Endometrium (tissue), 2 donors: ENCODE measurements around the gene EDNRA.
A peak's percentile ranks its signal among the peaks of the same experiment; 100 is the strongest.

Experiments
- FAIRE-seq: peaks from 2 replicates; lab custom pipeline; 2012; peaks lifted over from hg19 to GRCh38; lab: Jason Lieb, UNC
- donor health status: control.
- donor health status: control.

Gene EDNRA

GRCh38 chr4:147498031-147498660 lies 17.2 kb downstream of the EDNRA start:
- FAIRE-seq = no peak

- no peak for FAIRE-seq
Measured at GRCh38 chr4:147508346-147508745, 27.4 kb downstream of the EDNRA start.

- FAIRE-seq = no peak
Measured at GRCh38 chr4:147509386-147509785, 28.5 kb downstream of the EDNRA start.

- FAIRE-seq = peak; percentile 39
Measured at GRCh38 chr4:147510962-147511668, 30.2 kb downstream of the EDNRA start.

- no peak for FAIRE-seq
Measured at GRCh38 chr4:147513091-147513490, 32.2 kb downstream of the EDNRA start.

DNA sequence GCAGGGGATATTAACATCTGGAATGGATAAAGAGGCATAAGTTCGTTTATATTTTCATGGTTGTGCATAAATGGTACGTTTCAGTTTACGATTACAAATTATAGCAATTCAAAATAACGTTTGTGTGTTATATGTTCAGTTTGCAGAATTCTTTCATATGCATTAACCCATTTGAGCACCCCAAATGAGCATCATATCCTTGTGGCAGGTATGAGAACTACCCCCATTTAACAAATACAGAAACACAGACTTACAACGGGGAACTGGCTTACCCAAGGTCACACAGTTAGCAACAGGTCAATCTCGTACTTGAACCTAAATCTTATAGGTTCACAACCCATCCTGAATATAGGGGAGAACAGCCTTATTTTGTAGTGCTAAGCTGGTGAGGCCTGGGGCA lies 33.1 kb downstream of the EDNRA start:
- no peak for FAIRE-seq

- no peak for FAIRE-seq
Measured at GRCh38 chr4:147515220-147515936, 34.5 kb downstream of the EDNRA start.

DNA sequence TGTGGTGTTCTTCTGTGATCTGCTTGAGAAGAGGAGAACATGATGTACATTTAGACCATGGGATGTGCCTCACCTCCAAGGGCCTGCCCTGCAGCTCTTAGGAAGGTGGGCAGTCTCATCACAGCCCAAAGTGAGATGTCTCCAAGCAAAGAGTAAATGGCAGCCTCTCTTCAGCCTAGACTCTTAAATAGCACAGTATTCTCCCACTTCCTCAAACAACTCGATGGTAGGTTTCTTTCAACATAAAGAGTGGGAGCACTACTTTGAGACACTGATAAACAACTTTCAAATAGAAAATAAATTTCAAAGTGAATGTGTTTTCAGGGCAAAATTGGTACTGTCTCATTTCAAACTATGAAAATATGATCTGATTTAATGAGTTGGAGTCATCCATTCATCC lies 35.2 kb downstream of the EDNRA start:
- FAIRE-seq = no peak

- no peak for FAIRE-seq
Measured at GRCh38 chr4:147518086-147518485, 37.2 kb downstream of the EDNRA start.

DNA sequence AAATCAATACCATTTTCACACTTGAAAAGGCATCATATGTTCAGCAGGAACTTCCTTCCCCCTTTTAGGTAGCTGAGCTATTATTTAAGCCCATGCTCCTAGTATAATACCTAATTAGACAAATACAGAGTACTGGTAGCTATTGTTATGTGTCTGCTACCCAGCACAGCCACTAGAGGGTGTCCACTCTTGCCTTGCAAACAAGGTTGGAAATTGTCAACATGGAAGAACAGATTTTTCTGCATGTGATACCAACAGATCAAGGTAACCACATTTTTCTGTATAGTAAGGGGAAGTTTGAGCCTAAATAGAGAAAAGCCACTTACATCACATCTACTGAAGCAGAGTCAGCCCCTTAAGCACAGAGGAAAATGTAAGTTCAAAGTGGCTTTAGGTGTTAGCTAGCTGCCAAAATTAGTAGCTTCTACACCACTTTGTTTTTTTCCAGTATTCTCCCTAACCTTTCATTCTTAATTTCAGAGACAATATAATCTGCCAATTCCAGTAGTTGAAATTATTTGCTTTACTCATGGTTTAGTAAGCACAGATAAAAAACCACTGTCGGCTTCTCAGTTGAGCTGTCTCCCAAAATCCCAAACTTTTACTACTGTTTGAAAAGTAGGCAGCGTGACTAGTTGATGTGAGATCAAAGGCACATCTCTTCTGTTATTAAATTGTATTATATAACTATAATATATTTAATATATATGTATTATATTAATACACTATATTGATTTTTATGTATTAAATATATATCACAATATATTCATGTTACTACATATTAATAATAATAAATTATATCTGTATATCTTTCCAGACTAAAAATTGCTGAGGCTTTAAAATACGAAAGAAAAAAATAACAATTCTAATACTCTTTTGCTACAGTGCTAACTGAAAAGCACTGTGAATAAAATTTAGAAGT lies 38.2 kb downstream of the EDNRA start:
- peak; percentile 61 for FAIRE-seq

DNA sequence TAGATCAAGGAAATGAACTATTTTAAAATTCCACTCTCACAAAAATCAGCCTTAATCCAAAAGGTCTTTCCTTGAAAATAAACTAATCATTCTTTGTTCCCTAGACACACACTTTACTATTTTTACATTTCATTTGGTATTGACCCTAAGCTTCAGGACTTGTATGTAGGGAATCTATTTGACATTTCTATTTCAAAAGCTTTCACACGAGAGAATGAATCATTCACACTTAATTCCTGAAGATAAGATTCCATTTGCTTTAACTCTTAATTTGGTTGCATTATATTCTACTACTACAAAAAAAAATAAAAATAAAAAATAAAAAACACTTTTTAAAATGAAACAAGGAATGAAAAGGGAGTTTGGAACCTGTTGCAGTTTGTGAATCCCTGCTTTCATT lies 43.7 kb downstream of the EDNRA start:
- peak; percentile 83 for FAIRE-seq

DNA sequence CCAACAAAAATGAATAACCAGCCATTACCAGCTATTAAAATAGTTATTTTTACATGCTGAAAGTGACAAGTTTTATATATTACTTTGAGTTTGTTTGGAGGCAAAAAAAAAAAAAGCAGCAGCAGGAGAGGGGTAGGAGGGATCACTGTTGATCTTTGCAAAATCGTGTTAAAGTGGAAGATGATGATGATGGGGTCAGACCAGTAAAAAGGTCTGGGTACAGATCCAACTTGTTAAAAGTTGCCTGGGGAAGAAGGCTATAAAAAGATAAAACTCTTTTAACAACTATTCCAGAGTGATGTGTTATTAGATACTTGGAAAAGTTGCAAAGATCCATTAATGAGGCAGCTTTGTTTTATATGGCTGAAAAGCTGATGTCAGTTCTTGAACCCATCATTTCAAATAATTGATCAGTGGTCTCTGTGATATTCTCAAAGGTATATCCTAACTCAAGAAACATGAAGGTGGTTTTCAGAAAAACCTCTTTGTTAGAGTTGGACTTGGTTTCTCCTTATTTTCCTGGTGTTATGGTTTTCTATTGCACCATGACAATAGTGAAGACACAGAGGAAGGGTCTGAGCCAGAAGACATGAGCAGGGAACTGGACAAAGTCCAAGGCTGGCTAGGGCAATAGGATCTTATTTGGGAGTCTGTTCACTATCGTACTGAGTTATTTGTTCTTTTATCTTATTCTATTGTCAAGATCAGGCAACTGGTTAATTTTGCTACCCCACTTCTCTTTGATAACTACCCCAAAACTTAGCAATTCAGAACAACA lies 44.8 kb downstream of the EDNRA start:
- FAIRE-seq = peak; percentile 76

DNA sequence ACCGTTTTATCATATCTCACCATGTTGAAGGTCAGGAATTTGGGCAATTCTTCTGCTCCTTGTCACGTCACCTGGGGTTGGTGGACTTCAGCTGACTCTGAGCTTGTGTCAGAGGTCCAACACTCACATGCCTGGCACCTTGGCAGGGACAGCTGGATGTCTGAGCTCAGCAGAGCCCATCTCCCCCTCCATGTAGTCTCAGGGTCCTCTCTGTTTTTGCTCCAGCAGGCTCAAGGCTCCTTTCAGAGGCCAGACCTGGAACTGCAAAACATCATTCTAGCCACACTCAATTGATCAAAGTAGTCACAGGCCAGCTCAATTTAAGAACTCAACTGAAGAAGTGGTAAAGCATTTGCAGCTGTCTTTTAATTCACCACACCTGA lies 45.4 kb downstream of the EDNRA start:
- FAIRE-seq = no peak

DNA sequence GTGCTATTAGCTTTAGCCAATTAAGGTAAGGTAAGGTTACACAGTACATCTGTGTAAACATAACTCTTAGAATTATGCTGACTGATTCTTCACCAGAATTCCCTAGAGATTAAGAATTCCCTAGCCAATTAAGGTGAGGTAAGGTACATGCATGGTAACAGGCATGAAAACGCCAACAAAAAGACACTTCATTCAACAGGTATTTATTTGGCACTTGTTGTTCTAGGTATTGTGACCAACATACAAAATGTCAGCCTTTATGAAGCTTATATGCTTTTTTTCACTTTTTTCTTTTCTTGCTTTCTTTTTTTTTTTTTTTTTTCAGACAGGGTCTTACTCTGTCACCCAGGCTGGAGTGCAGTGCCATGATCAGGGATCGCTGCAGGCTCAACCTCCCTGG lies 47.2 kb downstream of the EDNRA start:
- no peak for FAIRE-seq

DNA sequence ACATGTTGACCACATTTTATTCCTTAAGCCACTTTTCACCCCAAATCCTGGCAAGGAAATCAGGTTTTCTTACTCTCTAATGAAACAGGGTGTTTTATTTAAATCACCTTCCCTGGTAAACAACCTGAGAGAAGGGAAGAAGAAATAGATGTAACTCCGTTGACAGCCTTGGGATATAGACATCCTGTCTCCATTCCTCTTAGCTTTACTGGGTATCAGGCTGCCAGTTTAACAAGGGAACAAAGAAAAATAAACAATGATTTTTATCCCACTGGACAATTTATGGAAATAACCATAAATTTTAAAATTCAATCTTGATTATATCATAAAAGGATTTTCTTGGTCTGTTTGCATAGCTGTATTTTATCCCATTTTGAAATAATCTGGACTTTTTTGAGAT lies 49.2 kb downstream of the EDNRA start:
- FAIRE-seq = no peak

- FAIRE-seq = peak; percentile 55
Measured at GRCh38 chr4:147530723-147531122, 49.8 kb downstream of the EDNRA start.

- FAIRE-seq = peak; percentile 26
Measured at GRCh38 chr4:147532896-147533295, 52.0 kb downstream of the EDNRA start.

DNA sequence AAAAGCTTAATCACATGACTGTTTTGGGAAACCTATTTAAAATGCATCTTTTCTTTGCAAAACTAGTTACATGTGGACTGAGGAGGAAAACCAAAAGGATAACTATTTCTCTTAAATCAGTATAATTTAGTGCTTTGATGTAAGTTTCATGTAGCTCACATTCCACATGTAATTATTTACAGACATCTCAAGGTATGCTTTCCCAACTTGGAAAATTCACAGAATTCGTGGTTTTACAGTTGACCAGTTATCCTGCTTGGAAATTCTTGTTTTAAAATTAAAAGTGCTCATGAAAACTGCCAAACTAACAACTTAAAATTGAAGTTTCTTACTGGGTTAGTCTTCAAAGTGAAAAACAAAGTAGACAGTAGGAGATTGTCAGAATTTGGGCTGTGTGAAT lies 52.4 kb downstream of the EDNRA start:
- FAIRE-seq = no peak

- no peak for FAIRE-seq
Measured at GRCh38 chr4:147535124-147535523, 54.2 kb downstream of the EDNRA start.

- FAIRE-seq = no peak
Measured at GRCh38 chr4:147538711-147539110, 57.8 kb downstream of the EDNRA start.

DNA sequence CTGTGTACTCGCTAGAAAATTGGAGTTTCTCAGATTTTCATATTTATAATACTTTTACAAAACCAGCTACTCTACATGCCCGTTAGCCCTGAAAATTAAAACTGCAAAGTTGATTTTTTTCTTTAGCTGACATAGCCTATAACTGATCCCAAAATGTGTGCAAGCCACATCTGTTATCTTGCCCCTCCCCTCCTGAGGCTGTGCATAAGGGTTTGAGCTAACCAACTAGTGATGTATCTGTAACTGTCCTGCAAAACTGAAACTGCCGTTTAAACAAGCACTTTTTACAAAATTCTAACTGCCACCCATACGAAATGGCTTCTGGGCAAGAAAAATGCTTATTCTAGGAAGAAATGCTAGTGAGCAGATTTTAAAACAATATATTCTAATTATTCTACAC lies 59.1 kb downstream of the EDNRA start:
- no peak for FAIRE-seq
